ENCODE results near the gene GABBR2. TPM values are rescaled to one million over a fixed set of nuclear protein-coding genes. Genes with fewer than 3 reads are reported as not detected.

Gene GABBR2
- total and polyA plus RNA-seq, 2 donors (not counting 1 experiment from before 2014, with no cell fraction given): 0.03 TPM; not detected in 1

DNA sequence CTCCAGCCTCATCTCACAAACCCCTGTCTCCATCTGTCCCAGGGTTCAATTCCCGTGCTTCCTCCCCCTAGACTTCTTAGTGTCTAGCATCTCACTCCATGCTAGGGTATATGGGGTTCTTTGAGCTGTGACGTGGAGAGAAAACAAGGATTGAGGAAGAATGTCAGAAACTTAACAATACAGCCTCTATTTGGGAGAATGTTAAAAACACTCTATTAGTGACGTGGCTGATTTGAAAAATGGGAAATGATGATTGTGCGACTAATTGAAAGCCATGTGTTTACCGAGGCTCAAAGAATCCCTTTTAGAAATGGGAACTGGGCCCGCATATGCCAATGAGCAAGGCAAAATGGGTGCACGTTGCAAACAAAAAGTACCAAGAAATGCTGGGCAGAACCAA lies 380.6 kb downstream of the GABBR2 start:
- Histone ChIP-seq H3K36me3 (replicated peaks in 1 of 2; ENCODE audit: control extremely low read depth in 1 of 2, control insufficient read depth in 1 of 2, extremely low read depth in 1 of 2, insufficient read depth in 2 of 2, low read length in 1 of 2) (no peaks in the 10 kb centered on the region), H4K20me1 (ENCODE audit: control insufficient read depth, insufficient read depth, low read length, poor library complexity, severe bottlenecking) (no peaks in the 10 kb centered on the region), H3K4me3 (ENCODE audit: control extremely low read depth in 1 of 5, extremely low read depth in 1 of 5, insufficient read depth in 1 of 5, low read depth in 2 of 5, low read length in 4 of 5) (no peak overlapping the region), H3K9ac (ENCODE audit: low read length) (no peak overlapping the region), H2AFZ (ENCODE audit: insufficient read depth, low read depth, low read length, poor library complexity, severe bottlenecking) (no peak overlapping the region), H3K27me3 (replicated peaks in 1 of 4; ENCODE audit: control extremely low read depth in 1 of 4, control insufficient read depth in 3 of 4, insufficient read depth in 4 of 4, low read length in 3 of 4) (no peaks in the 10 kb centered on the region), H3K4me1 (ENCODE audit: control insufficient read depth in 2 of 2, insufficient read depth in 2 of 2, low read length in 2 of 2) (peaks cover 0 to 3% of the 10 kb centered on the region in 2 donors), H3K27ac (ENCODE audit: low read length in 2 of 2) (no peak overlapping the region), H3K79me2 (ENCODE audit: control insufficient read depth, insufficient read depth, low read length) (no peaks in the 10 kb centered on the region), H3K9me3 (ENCODE audit: control extremely low read depth in 1 of 3, control insufficient read depth in 2 of 3, insufficient read depth in 1 of 3, low read length in 2 of 3) (peaks cover 0 to 3% (median 2%) of the 10 kb centered on the region in 3 donors), H3K4me2 (replicated peaks; ENCODE audit: low read depth, low read length, poor library complexity, severe bottlenecking) (no peak overlapping the region)
- peaks cover 6% of the 10 kb centered on the region for H3K4me1 Mint-ChIP-seq
- DNase-seq (no peak), ATAC-seq (ENCODE audit: low read depth) (no peak)
- intact Hi-C loops (cut with micrococcal nuclease): no loop called here
- TF ChIP-seq, protein P1, sequence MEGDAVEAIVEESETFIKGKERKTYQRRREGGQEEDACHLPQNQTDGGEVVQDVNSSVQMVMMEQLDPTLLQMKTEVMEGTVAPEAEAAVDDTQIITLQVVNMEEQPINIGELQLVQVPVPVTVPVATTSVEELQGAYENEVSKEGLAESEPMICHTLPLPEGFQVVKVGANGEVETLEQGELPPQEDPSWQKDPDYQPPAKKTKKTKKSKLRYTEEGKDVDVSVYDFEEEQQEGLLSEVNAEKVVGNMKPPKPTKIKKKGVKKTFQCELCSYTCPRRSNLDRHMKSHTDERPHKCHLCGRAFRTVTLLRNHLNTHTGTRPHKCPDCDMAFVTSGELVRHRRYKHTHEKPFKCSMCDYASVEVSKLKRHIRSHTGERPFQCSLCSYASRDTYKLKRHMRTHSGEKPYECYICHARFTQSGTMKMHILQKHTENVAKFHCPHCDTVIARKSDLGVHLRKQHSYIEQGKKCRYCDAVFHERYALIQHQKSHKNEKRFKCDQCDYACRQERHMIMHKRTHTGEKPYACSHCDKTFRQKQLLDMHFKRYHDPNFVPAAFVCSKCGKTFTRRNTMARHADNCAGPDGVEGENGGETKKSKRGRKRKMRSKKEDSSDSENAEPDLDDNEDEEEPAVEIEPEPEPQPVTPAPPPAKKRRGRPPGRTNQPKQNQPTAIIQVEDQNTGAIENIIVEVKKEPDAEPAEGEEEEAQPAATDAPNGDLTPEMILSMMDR (IDR thresholded peaks at IDR 0.05): no peak
- TF ChIP-seq EZH2 (IDR thresholded peaks at IDR 0.05; ENCODE audit: borderline replicate concordance, insufficient read depth, low read depth, low read length, poor library complexity, severe bottlenecking): no peak
- WGBS (ENCODE audit: insufficient coverage): 82% methylated on average over 3 of the region's 7 CpGs
- peaks cover 19% of the 10 kb centered on the region for H3K27me3 Mint-ChIP-seq
- CTCF ChIA-PET: interaction anchor here (0.9 to 1.2 kb wide), 2 partner anchors 14 to 446 kb away, joined by 3 read pairs; no protein-coding TSS in a partner anchor
- no peak overlapping the region for H3K4me3 Mint-ChIP-seq
- H3K9me3 Mint-ChIP-seq (ENCODE audit: insufficient read depth): no peaks in the 10 kb centered on the region
- POLR2A ChIA-PET: no interaction called here
- no peak overlapping the region for H3K27ac Mint-ChIP-seq

GRCh38 chr9:98327249-98327561 lies 381.5 kb downstream of the GABBR2 start:
- Mint-ChIP-seq H3K4me3 (no peak overlapping the region), H3K27ac (no peak overlapping the region), H3K4me1 (peaks cover 6% of the 10 kb centered on the region), H3K27me3 (peaks cover 19% of the 10 kb centered on the region), H3K9me3 (ENCODE audit: insufficient read depth) (no peaks in the 10 kb centered on the region)
- no peak for TF ChIP-seq EZH2 (IDR thresholded peaks at IDR 0.05; ENCODE audit: borderline replicate concordance, insufficient read depth, low read depth, low read length, poor library complexity, severe bottlenecking)
- TF ChIP-seq, protein P1 (IDR thresholded peaks at IDR 0.05): no peak
- H3K79me2 ChIP-seq (ENCODE audit: control insufficient read depth, insufficient read depth, low read length): no peaks in the 10 kb centered on the region
- POLR2A ChIA-PET: no interaction called here
- H3K36me3 ChIP-seq (replicated peaks in 1 of 2; ENCODE audit: control extremely low read depth in 1 of 2, control insufficient read depth in 1 of 2, extremely low read depth in 1 of 2, insufficient read depth in 2 of 2, low read length in 1 of 2): no peaks in the 10 kb centered on the region
- no peak overlapping the region for H3K9ac ChIP-seq (ENCODE audit: low read length)
- intact Hi-C loops (cut with micrococcal nuclease): no loop called here
- H3K4me2 ChIP-seq (replicated peaks; ENCODE audit: low read depth, low read length, poor library complexity, severe bottlenecking): no peak overlapping the region
- no peak overlapping the region for H2AFZ ChIP-seq (ENCODE audit: insufficient read depth, low read depth, low read length, poor library complexity, severe bottlenecking)
- CTCF ChIA-PET: interaction anchor here (0.6 kb wide), 1 partner anchor 1736 kb away, joined by 3 read pairs; no protein-coding TSS in a partner anchor
- WGBS (ENCODE audit: insufficient coverage): no CpG with 5 or more reads among the region's 4 CpGs
- peaks cover 0 to 3% of the 10 kb centered on the region in 2 donors for H3K4me1 ChIP-seq (ENCODE audit: control insufficient read depth in 2 of 2, insufficient read depth in 2 of 2, low read length in 2 of 2)
- no peaks in the 10 kb centered on the region for H4K20me1 ChIP-seq (ENCODE audit: control insufficient read depth, insufficient read depth, low read length, poor library complexity, severe bottlenecking)
- H3K27me3 ChIP-seq (replicated peaks in 1 of 4; ENCODE audit: control extremely low read depth in 1 of 4, control insufficient read depth in 3 of 4, insufficient read depth in 4 of 4, low read length in 3 of 4): no peaks in the 10 kb centered on the region
- DNase-seq (no peak), ATAC-seq (ENCODE audit: low read depth) (no peak)
- no peak overlapping the region for H3K4me3 ChIP-seq (ENCODE audit: control extremely low read depth in 1 of 5, extremely low read depth in 1 of 5, insufficient read depth in 1 of 5, low read depth in 2 of 5, low read length in 4 of 5)
- peaks cover 0 to 3% (median 2%) of the 10 kb centered on the region in 3 donors for H3K9me3 ChIP-seq (ENCODE audit: control extremely low read depth in 1 of 3, control insufficient read depth in 2 of 3, insufficient read depth in 1 of 3, low read length in 2 of 3)
- no peak overlapping the region for H3K27ac ChIP-seq (ENCODE audit: low read length in 2 of 2)

Data from B cell (primary cell).